Activated naive CD8-positive, alpha-beta T cell treated with anti-CD3 and anti-CD28 coated beads, Interleukin-2, amount 10 ng/mL, durations not matched to agents 7 days and 5 days (primary cell): Measurements from ENCODE around the gene BMPER. TPM values are rescaled to one million over a fixed set of nuclear protein-coding genes. Genes with fewer than 3 reads are reported as not detected.

Source experiments
- ATAC-seq: fragments of 150-1000 bp; cut with Tn5 transposase; one replicate; pipeline ENCODE4 v1.10.0; 2021; ENCODE audit warnings: low read depth, moderate library complexity
- POLR2A ChIA-PET: fragments of 350-600 bp; sonication (Branson Sonifier 250); formaldehyde crosslinking; loops from one replicate; lab custom pipeline; 2021; ENCODE audit warnings: antibody characterized with exemption; lab: Charles Lee
- DNase-seq: peaks from one replicate; pipeline ENCODE4 v3.0.0; 2021
- H3K27ac Mint-ChIP-seq: one replicate; pipeline ENCODE4 v1.8.0; 2022; ENCODE audit warnings: mild to moderate bottlenecking, mixed read lengths
- H3K27me3 Mint-ChIP-seq: one replicate; pipeline ENCODE4 v1.8.0; 2022; ENCODE audit warnings: mild to moderate bottlenecking, moderate library complexity, mixed read lengths
- H3K36me3 Mint-ChIP-seq: one replicate; pipeline ENCODE4 v1.8.0; 2021; ENCODE audit warnings: mild to moderate bottlenecking, mixed read lengths
- H3K4me1 Mint-ChIP-seq: one replicate; pipeline ENCODE4 v1.8.0; 2021; ENCODE audit warnings: mixed read lengths
- H3K4me3 Mint-ChIP-seq: one replicate; pipeline ENCODE4 v1.8.0; 2022; ENCODE audit warnings: mild to moderate bottlenecking, moderate library complexity, mixed read lengths
- H3K9me3 Mint-ChIP-seq: one replicate; pipeline ENCODE4 v1.8.0; 2021; ENCODE audit warnings: mixed read lengths
- total RNA-seq, 2 experiments: library from RNA; stranded (reverse); gene quantifications; one replicate each; pipeline ENCODE4 v1.2.3, GENCODE V29; 2021

The BMPER gene
- total RNA-seq, 2 experiments from 2014 or later = not detected

DNA sequence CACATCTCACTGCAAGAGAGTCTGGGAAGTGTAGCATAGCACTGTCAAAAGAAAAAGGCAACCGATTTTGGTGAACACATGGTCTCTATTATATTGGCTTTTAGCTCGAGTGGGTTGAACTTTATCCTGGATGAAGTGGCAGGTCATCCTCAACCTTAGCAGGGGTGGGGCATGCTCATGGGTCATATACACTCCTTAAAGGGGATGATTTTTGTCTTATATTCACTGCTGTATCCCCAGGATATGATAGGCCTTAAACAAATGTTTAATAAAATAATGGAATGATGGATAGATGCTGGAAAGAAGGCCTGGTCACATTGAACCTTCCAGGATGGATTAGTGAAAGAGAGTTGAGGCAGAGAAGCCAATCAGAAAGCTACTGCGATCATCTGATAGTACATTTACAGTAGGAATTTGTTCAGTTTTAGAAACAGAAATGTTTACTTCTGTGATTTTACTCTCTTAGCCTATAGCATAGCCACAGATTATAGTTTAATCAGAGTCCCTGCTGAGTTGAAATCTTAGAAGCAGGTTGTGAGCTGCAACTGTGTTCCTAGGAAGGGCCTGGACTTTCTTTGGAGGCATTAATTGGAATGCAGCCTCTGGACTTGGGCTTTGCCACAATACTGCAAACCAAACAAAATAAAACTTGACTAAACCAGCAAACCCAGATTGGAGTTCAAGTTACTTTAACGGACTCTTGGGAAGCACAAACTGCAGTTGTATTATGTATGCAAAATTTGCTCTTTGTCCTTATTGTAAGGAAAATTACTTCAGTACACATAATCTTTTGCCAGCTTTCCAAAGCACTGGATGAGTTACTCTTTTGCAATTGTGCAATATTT is 138.3 kb downstream of the BMPER start:
- no peaks in the 10 kb centered on the region for H3K4me1 Mint-ChIP-seq
- H3K27ac Mint-ChIP-seq = no peak overlapping the region
- POLR2A ChIA-PET = no interaction called here
- H3K4me3 Mint-ChIP-seq = no peak overlapping the region
- H3K9me3 Mint-ChIP-seq = no peaks in the 10 kb centered on the region
- no peaks in the 10 kb centered on the region for H3K27me3 Mint-ChIP-seq
- DNase-seq = no peak
- no peak for ATAC-seq
- H3K36me3 Mint-ChIP-seq = no peaks in the 10 kb centered on the region

DNA sequence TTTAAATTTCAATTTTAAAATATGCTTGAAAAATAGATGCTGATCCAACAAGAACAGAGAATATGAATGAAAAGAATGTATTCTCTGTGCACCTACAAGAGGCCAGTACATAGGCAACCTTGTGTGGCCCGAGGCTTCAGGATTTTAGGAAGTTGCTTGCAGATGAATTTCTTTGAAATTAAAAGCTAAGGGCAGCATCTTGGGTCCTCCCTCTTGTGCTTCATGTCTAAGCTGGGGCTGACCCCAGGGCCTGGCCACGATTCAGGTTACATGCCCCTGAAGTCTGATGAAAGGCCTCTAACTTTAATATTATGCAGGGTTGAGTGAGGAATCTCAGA is 138.9 kb downstream of the BMPER start:
- Mint-ChIP-seq H3K4me3 (no peak overlapping the region), H3K4me1 (no peaks in the 10 kb centered on the region), H3K36me3 (no peaks in the 10 kb centered on the region), H3K27me3 (no peaks in the 10 kb centered on the region), H3K9me3 (no peaks in the 10 kb centered on the region), H3K27ac (no peak overlapping the region)
- POLR2A ChIA-PET = no interaction called here
- ATAC-seq = no peak
- DNase-seq = no peak

GRCh38 chr7:34044734-34045353 is 139.5 kb downstream of the BMPER start:
- Mint-ChIP-seq H3K4me1 (no peaks in the 10 kb centered on the region), H3K9me3 (no peaks in the 10 kb centered on the region), H3K4me3 (no peak overlapping the region), H3K27ac (no peak overlapping the region), H3K27me3 (no peaks in the 10 kb centered on the region), H3K36me3 (no peaks in the 10 kb centered on the region)
- POLR2A ChIA-PET = no interaction called here
- no peak for DNase-seq
- ATAC-seq = no peak

- Mint-ChIP-seq H3K4me3 (no peak overlapping the region), H3K9me3 (no peaks in the 10 kb centered on the region), H3K4me1 (no peaks in the 10 kb centered on the region), H3K36me3 (no peaks in the 10 kb centered on the region), H3K27ac (no peak overlapping the region), H3K27me3 (peaks cover 1% of the 10 kb centered on the region)
- DNase-seq = no peak
- ATAC-seq = no peak
- POLR2A ChIA-PET = no interaction called here
Observed at GRCh38 chr7:34048445-34048844, 143.1 kb downstream of the BMPER start.

GRCh38 chr7:34054075-34054474 is 148.7 kb downstream of the BMPER start:
- Mint-ChIP-seq H3K9me3 (no peaks in the 10 kb centered on the region), H3K27me3 (peaks cover 1% of the 10 kb centered on the region), H3K27ac (no peak overlapping the region), H3K4me3 (no peak overlapping the region), H3K4me1 (no peaks in the 10 kb centered on the region), H3K36me3 (no peaks in the 10 kb centered on the region)
- POLR2A ChIA-PET = no interaction called here
- no peak for ATAC-seq
- no peak for DNase-seq

GRCh38 chr7:34057136-34057535 is 151.8 kb downstream of the BMPER start:
- no peak for DNase-seq
- POLR2A ChIA-PET = no interaction called here
- Mint-ChIP-seq H3K27ac (no peak overlapping the region), H3K9me3 (no peaks in the 10 kb centered on the region), H3K27me3 (no peaks in the 10 kb centered on the region), H3K4me3 (no peak overlapping the region), H3K36me3 (no peaks in the 10 kb centered on the region), H3K4me1 (no peaks in the 10 kb centered on the region)
- no peak for ATAC-seq

- no peak for ATAC-seq
- Mint-ChIP-seq H3K27ac (no peak overlapping the region), H3K27me3 (no peaks in the 10 kb centered on the region), H3K36me3 (no peaks in the 10 kb centered on the region), H3K9me3 (no peaks in the 10 kb centered on the region), H3K4me1 (no peaks in the 10 kb centered on the region), H3K4me3 (no peak overlapping the region)
- no peak for DNase-seq
- POLR2A ChIA-PET = no interaction called here
Observed at GRCh38 chr7:34057956-34058355, 152.6 kb downstream of the BMPER start.

- Mint-ChIP-seq H3K27ac (no peak overlapping the region), H3K27me3 (no peaks in the 10 kb centered on the region), H3K36me3 (no peaks in the 10 kb centered on the region), H3K9me3 (no peaks in the 10 kb centered on the region), H3K4me1 (no peaks in the 10 kb centered on the region), H3K4me3 (no peak overlapping the region)
- no peak for DNase-seq
- no peak for ATAC-seq
- POLR2A ChIA-PET = no interaction called here
Observed at GRCh38 chr7:34058801-34059135, 153.4 kb downstream of the BMPER start.

- no peak for DNase-seq
- Mint-ChIP-seq H3K4me3 (no peak overlapping the region), H3K27ac (no peak overlapping the region), H3K36me3 (no peaks in the 10 kb centered on the region), H3K9me3 (no peaks in the 10 kb centered on the region), H3K4me1 (no peaks in the 10 kb centered on the region), H3K27me3 (no peaks in the 10 kb centered on the region)
- ATAC-seq = no peak
- POLR2A ChIA-PET = no interaction called here
Observed at GRCh38 chr7:34059136-34059828, 153.9 kb downstream of the BMPER start.

GRCh38 chr7:34060196-34060947 is 155.0 kb downstream of the BMPER start:
- Mint-ChIP-seq H3K4me3 (no peak overlapping the region), H3K27ac (no peak overlapping the region), H3K4me1 (no peaks in the 10 kb centered on the region), H3K27me3 (no peaks in the 10 kb centered on the region), H3K36me3 (no peaks in the 10 kb centered on the region), H3K9me3 (no peaks in the 10 kb centered on the region)
- DNase-seq (no peak), ATAC-seq (no peak)
- POLR2A ChIA-PET = no interaction called here

DNA sequence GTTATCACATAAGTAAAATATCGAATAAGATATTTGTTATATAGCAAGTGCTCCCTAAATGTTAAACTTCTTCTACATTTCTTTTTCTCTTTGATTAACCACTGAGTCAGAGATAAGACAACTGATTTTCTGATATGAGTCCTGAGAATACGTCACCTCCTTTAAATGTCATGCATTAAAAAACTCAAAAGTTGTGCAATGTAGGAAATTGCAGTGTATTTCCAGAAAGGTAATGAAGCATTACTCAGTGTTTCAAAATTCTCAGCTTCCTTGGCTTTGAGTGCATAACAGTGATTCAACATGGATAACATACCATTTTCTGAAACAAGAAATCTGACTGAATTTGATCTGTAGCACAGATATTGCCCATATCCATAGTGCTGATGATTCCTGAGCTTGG is 155.8 kb downstream of the BMPER start:
- Mint-ChIP-seq H3K27ac (no peak overlapping the region), H3K4me1 (no peaks in the 10 kb centered on the region), H3K36me3 (no peaks in the 10 kb centered on the region), H3K9me3 (no peaks in the 10 kb centered on the region), H3K27me3 (no peaks in the 10 kb centered on the region), H3K4me3 (no peak overlapping the region)
- DNase-seq (no peak), ATAC-seq (no peak)
- POLR2A ChIA-PET = no interaction called here

- Mint-ChIP-seq H3K27ac (no peak overlapping the region), H3K27me3 (no peaks in the 10 kb centered on the region), H3K9me3 (no peaks in the 10 kb centered on the region), H3K4me1 (no peaks in the 10 kb centered on the region), H3K36me3 (no peaks in the 10 kb centered on the region), H3K4me3 (no peak overlapping the region)
- DNase-seq = no peak
- POLR2A ChIA-PET = no interaction called here
- ATAC-seq = no peak
Observed at GRCh38 chr7:34062341-34062740, 157.0 kb downstream of the BMPER start.

DNA sequence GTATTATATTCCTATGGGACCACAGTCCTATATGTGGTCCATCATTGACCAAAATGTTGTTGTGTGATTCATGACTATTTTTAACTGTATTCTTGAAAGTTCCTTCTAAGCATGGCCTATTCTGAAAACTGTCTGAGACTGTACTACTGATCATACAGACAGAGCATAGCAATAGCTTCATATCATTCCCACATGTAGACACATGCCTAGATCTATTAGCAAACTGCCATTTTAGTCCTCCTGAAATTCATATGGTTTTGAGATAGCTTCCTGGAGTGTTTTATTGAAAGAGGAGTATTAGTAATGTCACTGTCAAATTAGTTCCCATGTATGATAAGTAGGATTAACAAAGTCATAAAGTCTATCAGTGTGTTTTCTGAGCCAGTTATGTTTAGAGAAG is 157.5 kb downstream of the BMPER start:
- DNase-seq (no peak), ATAC-seq (no peak)
- POLR2A ChIA-PET = no interaction called here
- Mint-ChIP-seq H3K27me3 (no peaks in the 10 kb centered on the region), H3K27ac (no peak overlapping the region), H3K4me3 (no peak overlapping the region), H3K9me3 (no peaks in the 10 kb centered on the region), H3K36me3 (no peaks in the 10 kb centered on the region), H3K4me1 (no peaks in the 10 kb centered on the region)
